ENCODE data around the gene SSBP2.
"Not testable (repeated sequence)": the region's sequence is repeated elsewhere in the genome, so short reads cannot be mapped to it uniquely, and the experiment has no call there.

Gene SSBP2

DNA sequence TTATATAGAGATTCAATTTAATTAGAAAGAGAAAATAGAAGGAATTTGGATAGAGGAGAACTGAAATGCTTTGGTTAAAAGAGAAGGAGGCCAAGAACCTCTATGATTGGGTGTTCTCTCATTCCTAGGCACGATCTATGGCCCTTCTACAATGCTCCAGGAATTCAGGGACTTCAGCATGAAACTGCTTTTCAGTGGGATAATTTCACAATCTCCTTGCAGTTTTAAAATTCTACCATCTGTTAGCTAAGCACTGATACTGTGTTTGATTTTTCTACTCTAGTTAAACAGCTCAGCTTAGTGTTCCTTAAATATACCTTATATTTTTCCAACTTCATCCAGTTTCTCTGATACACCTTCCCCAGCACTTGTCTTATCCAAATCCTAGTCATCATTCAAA is 141.9 kb downstream of the SSBP2 start:
- H3K4me3 ChIP-seq (ENCODE audit: low read depth, low read length): no peak overlapping the region
- no peak for DNase-seq (ENCODE audit: low read depth, low spot score)
- ChIA-PET CTCF (no interaction called here), POLR2A (no interaction called here)
- TF ChIP-seq, protein P1, sequence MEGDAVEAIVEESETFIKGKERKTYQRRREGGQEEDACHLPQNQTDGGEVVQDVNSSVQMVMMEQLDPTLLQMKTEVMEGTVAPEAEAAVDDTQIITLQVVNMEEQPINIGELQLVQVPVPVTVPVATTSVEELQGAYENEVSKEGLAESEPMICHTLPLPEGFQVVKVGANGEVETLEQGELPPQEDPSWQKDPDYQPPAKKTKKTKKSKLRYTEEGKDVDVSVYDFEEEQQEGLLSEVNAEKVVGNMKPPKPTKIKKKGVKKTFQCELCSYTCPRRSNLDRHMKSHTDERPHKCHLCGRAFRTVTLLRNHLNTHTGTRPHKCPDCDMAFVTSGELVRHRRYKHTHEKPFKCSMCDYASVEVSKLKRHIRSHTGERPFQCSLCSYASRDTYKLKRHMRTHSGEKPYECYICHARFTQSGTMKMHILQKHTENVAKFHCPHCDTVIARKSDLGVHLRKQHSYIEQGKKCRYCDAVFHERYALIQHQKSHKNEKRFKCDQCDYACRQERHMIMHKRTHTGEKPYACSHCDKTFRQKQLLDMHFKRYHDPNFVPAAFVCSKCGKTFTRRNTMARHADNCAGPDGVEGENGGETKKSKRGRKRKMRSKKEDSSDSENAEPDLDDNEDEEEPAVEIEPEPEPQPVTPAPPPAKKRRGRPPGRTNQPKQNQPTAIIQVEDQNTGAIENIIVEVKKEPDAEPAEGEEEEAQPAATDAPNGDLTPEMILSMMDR (IDR thresholded peaks at IDR 0.05; ENCODE audit: insufficient read depth, low read length, missing control alignments): no peak

DNA sequence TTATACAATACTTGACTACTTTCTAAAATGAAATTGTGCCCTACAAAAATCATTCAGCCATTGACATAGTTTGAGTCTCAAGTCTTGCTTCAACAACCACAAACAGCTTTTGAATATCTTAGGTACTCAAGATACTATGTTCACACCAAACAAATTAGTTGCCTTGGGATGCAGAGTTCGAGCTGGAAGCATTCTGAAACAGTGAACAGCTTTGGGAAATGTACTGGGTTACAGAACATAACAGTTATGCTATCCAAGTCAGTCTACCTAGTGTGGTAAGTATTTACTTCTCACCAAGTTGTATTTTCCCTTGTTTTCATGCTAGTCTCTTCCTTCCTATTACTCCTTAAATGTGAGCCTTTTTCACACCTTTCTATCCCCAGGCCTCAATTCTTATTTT is 143.2 kb downstream of the SSBP2 start:
- TF ChIP-seq, protein P1 (IDR thresholded peaks at IDR 0.05; ENCODE audit: insufficient read depth, low read length, missing control alignments): no peak
- ChIA-PET POLR2A (no interaction called here), CTCF (no interaction called here)
- DNase-seq (ENCODE audit: low read depth, low spot score): no peak
- H3K4me3 ChIP-seq (ENCODE audit: low read depth, low read length): no peak overlapping the region

DNA sequence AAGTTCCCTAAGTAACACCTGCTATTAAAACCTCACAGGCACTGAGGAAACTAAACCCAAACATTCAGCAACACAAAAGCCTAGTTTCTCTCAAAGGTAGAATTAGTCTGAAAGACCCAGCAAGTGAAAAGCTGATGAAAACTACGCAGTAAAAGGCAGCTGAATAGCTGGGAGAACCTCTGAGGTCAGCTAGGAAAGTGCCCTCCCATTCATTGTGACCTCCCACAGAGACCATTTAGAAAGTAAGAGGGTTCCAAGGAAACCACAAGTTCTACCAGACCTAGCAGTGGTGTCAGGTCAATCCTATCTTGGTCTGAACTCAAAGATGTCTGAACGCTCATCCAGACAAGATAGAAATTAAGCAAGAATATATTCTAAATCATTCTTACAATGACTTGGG is 144.7 kb downstream of the SSBP2 start:
- CTCF ChIA-PET: no interaction called here
- TF ChIP-seq, protein P1 (IDR thresholded peaks at IDR 0.05; ENCODE audit: insufficient read depth, low read length, missing control alignments): no peak
- no peak overlapping the region for H3K4me3 ChIP-seq (ENCODE audit: low read depth, low read length)
- no peak for DNase-seq (ENCODE audit: low read depth, low spot score)
- POLR2A ChIA-PET: no interaction called here

DNA sequence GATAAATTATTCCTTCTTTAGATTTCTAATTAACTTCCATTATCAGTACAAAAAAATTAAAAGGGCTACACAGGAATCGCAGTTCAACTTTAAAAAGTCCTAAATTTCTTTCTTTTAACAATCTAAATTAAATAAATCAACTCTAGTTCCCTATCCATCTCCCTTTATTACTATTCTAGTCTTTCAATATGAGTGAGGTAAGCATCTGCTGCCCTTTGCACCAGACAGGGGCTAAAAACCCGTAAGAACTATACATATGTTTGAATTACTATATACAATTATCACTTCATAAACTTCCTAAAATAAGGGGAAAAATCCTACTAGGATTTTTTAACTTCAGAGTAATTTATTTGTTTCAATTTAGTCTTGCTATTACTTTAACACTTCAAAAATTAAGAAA is 145.6 kb downstream of the SSBP2 start:
- DNase-seq (ENCODE audit: low read depth, low spot score): no peak
- H3K4me3 ChIP-seq (ENCODE audit: low read depth, low read length): no peak overlapping the region
- CTCF ChIA-PET: no interaction called here
- TF ChIP-seq, protein P1 (IDR thresholded peaks at IDR 0.05; ENCODE audit: insufficient read depth, low read length, missing control alignments): no peak
- POLR2A ChIA-PET: no interaction called here

DNA sequence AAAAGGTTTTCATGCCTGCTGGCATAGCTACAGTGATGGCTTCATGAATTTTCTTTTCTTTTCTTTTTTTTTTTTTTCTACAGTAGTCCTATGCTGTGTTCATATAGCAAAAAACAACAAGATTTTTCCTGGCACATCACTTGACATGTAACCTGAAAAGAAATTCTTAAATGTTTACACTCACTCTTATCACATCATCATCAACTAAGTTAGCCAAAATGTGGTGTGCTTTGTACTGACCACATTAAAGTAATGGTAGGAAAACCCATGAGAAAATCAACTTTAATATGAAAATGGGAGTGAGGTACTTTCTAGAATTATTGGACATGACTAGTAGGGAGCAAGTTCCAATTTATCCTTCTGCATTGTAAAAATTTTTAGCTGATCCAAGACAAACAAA is 146.7 kb downstream of the SSBP2 start:
- TF ChIP-seq, protein P1 (IDR thresholded peaks at IDR 0.05; ENCODE audit: insufficient read depth, low read length, missing control alignments): no peak
- CTCF ChIA-PET: no interaction called here
- POLR2A ChIA-PET: no interaction called here
- H3K4me3 ChIP-seq (ENCODE audit: low read depth, low read length): no peak overlapping the region
- DNase-seq (ENCODE audit: low read depth, low spot score): no peak

DNA sequence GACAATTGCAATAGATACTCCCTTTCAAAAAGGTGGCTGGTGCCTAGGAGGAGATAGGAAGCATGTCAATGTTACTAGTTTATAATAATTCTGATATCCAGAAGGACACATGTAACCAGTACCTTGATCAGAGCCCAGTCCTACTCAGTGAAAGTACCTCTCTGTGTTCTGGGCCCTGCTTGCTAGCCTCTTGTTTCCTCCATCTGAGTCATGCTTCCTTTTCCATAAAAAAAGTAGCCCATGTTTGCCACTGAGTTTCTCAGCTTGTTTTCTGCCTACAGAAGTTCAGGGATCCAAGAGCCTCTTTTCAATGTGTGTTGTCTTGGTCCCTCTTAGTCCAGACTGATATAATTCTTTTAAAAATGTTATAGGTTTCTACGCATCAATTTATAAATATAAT is 149.0 kb downstream of the SSBP2 start:
- no peak overlapping the region for H3K4me3 ChIP-seq (ENCODE audit: low read depth, low read length)
- DNase-seq (ENCODE audit: low read depth, low spot score): no peak
- TF ChIP-seq, protein P1 (IDR thresholded peaks at IDR 0.05; ENCODE audit: insufficient read depth, low read length, missing control alignments): no peak
- ChIA-PET POLR2A (no interaction called here), CTCF (no interaction called here)

DNA sequence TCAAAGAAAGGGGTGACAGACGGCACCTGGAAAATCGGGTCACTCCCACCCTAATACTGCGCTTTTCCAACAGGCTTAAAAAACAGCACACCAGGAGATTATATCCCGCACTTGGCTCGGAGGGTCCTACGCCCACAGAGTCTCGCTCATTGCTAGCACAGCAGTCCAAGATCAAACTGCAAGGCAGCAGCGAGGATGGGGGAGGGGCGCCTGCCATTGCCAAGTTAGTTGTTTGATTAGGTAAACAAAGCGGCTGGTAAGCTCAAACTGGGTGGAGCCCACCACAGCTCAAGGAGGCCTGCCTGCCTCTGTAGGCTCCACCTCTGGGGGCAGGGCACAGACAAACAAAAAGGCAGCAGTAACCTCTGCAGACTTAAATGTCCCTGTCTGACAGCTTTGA is 158.8 kb downstream of the SSBP2 start:
- DNase-seq (ENCODE audit: low read depth, low spot score); CTCF ChIA-PET; POLR2A ChIA-PET; H3K4me3 ChIP-seq (ENCODE audit: low read depth, low read length): not testable (repeated sequence)
